OCI-LY7 (cell line): ENCODE measurements around the gene DBF4B. TPM values are rescaled to one million over a fixed set of nuclear protein-coding genes. Genes with fewer than 3 reads are reported as not detected.
"Not testable (repeated sequence)": the region's sequence is repeated elsewhere in the genome, so short reads cannot be mapped to it uniquely, and the experiment has no call there.

Experiments
- BruUV-seq: library from RNA; stranded (reverse); fragments of 400-500 nt; replicated peaks from 2 replicates; lab custom pipeline; 2021; lab: Mats Ljungman, UMichigan
- CTCF ChIA-PET: fragments of 300-600 bp; sonication (Branson Sonifier 250); formaldehyde crosslinking; loops from one replicate; lab custom pipeline; 2022; ENCODE audit warnings: antibody characterized with exemption; ENCODE audit not compliant: unreplicated experiment; lab: Charles Lee
- POLR2A ChIA-PET: fragments of 300-600 bp; sonication (Branson Sonifier 250); formaldehyde crosslinking; loops from one replicate; lab custom pipeline; 2022; ENCODE audit warnings: antibody characterized with exemption; lab: Charles Lee
- DNase-seq: peaks from one replicate; pipeline ENCODE4 v3.0.0-alpha.2; 2015; ENCODE audit warnings: low spot score
- H2AFZ ChIP-seq: fragments of 200-600 bp; sonication (generic), shearing (Covaris generic); 2 replicates; pipeline ENCODE4 v1.6.1; 2014; ENCODE audit warnings: mild to moderate bottlenecking, antibody characterized with exemption, low read length, moderate library complexity
- H3K27ac ChIP-seq: fragments of 200-600 bp; sonication (generic); 2 replicates; pipeline ENCODE4 v1.5.1; 2014; ENCODE audit warnings: mixed run types, low read depth, mild to moderate bottlenecking, moderate library complexity, low read length, inconsistent platforms; ENCODE audit not compliant: poor library complexity, severe bottlenecking
- H3K36me3 ChIP-seq: fragments of 200-600 bp; sonication (generic); 2 replicates; pipeline ENCODE4 v1.6.1; 2014; ENCODE audit warnings: mild to moderate bottlenecking, antibody characterized with exemption, low read length, moderate library complexity, mixed read lengths; ENCODE audit not compliant: insufficient read depth
- H3K4me1 ChIP-seq: fragments of 200-600 bp; sonication (generic); 2 replicates; pipeline ENCODE4 v1.5.1; 2014; ENCODE audit warnings: mild to moderate bottlenecking, low read length; ENCODE audit not compliant: insufficient read depth, poor library complexity, severe bottlenecking
- H3K4me2 ChIP-seq: fragments of 200-600 bp; sonication (generic); 2 replicates; pipeline ENCODE4 v1.6.1; 2014; ENCODE audit warnings: mild to moderate bottlenecking, low read length
- H3K4me3 ChIP-seq: fragments of 200-600 bp; sonication (generic); 2 replicates; pipeline ENCODE4 v1.5.1; 2014; ENCODE audit warnings: mild to moderate bottlenecking, low read depth, low read length; ENCODE audit not compliant: poor library complexity, severe bottlenecking
- H3K79me2 ChIP-seq: fragments of 200-600 bp; sonication (generic); 2 replicates; pipeline ENCODE4 v1.6.1; 2016; ENCODE audit warnings: low read depth, mild to moderate bottlenecking, low read length, moderate library complexity, mixed read lengths; ENCODE audit not compliant: insufficient read depth
- H3K9me2 ChIP-seq: fragments of 200-600 bp; sonication (generic); 2 replicates; pipeline ENCODE4 v1.6.1; 2016; ENCODE audit warnings: mild to moderate bottlenecking, low read length, mixed read lengths; ENCODE audit not compliant: insufficient read depth
- H3K9me3 ChIP-seq: fragments of 200-600 bp; sonication (generic); 2 replicates; pipeline ENCODE4 v1.6.1; 2014; ENCODE audit warnings: mild to moderate bottlenecking, mixed run types, low read length, mixed read lengths
- H4K20me1 ChIP-seq: fragments of 200-600 bp; sonication (generic); 2 replicates; pipeline ENCODE4 v1.6.1; 2014; ENCODE audit warnings: mild to moderate bottlenecking, antibody characterized with exemption, low read length, moderate library complexity, mixed read lengths; ENCODE audit not compliant: insufficient read depth
- CTCF ChIP-seq: fragments of 200-600 bp; sonication (generic); conservative IDR thresholded peaks from 2 replicates; pipeline ENCODE4 v1.5.1; 2014; ENCODE audit warnings: mild to moderate bottlenecking, antibody characterized with exemption, low read length, moderate library complexity, mixed read lengths
- EZH2phosphoT487 ChIP-seq: fragments of 200-600 bp; sonication (generic); IDR thresholded peaks from 2 replicates; pipeline ENCODE4 v1.6.1; 2018; ENCODE audit warnings: low read depth, borderline replicate concordance, mild to moderate bottlenecking, mixed run types, antibody characterized with exemption, low read length, moderate library complexity, mixed read lengths
- intact Hi-C: fragments of 100-400 bp; cut with micrococcal nuclease; formaldehyde crosslinking; loops from one replicate; pipeline ENCODE4 v1.10.0; 2022; ENCODE audit not compliant: unreplicated experiment
- total RNA-seq, 2 experiments: library from RNA; depleted of rRNA in 1 of 2; stranded (reverse); fragments of >200 nt in 1 of 2; shearing (Covaris generic) in 1 of 2; gene quantifications; 2 replicates each; pipeline ENCODE4 v1.2.3, GENCODE V29; 2014 to 2022

Gene DBF4B
- total RNA-seq, 2 experiments from 2014 or later: 18.1 to 45.8 TPM

DNA sequence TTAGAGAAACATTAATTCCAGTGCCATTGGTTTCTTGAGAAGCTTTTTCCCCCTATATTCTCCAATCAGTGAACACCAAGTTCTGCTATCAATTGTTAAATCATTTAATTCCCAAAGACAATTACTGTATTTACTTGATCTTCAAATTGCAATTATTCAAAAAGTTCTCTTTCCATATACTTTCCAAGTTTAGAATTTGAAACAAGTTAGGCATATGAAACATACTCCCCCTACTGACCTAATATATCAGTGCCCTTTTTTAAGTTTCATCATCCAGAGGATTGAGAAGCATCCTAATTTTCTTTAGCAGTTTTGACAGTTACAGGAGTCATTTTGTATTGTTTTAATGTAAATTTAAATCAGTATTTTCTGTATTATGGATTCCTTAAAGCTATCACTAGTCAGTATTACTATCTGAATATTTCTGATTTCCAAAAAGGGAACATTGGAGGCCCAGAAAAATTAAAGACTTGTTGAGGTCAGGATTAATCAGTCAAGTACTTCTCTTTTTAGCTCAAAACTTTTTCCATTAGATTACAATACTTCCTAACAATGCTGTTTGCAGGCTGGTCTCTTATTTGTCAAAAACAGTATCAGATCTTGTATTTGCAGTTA, 35.9 kb upstream of the DBF4B start:
- Histone ChIP-seq H4K20me1 (no peaks in the 10 kb centered on the region), H2AFZ (no peak overlapping the region), H3K4me2 (no peak overlapping the region), H3K9me3 (no peaks in the 10 kb centered on the region), H3K4me3 (no peak overlapping the region), H3K79me2 (no peaks in the 10 kb centered on the region), H3K4me1 (no peaks in the 10 kb centered on the region), H3K27ac (no peak overlapping the region), H3K9me2 (no peaks in the 10 kb centered on the region), H3K36me3 (peaks cover 1% of the 10 kb centered on the region; the same call in 1 of the 2 replicates)
- BruUV-seq: no TSS peak
- intact Hi-C loops: loop anchor here (1.0 kb wide), 1 partner anchor 139 kb away; no protein-coding TSS in a partner anchor
- peak; percentile 91 for TF ChIP-seq CTCF
- TF ChIP-seq EZH2phosphoT487: no peak
- peak; percentile 42 for DNase-seq
- ChIA-PET CTCF (no interaction called here), POLR2A (interaction anchor here (1.0 kb wide), 1 partner anchor 12 kb away, joined by 3 read pairs; no protein-coding TSS in a partner anchor)

DNA sequence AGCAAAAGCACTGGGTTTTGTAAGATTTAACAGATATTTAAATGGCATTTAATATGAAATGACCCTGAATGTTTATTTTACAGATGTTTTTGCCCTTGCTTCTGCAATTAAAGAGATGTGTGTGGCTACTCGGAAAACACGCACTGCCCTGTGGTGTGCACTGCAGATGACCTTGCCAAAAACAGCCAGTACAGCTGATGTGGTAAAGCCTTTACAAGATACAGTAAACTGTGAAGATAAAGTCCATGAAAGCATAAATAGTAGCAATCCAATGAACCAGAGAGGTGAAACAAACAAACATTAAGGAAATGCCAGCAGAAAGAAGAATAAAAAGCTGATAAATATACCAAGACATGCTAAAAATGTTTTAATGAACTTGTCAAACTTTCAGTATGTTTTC, 34.6 kb upstream of the DBF4B start:
- Histone ChIP-seq H3K79me2 (no peaks in the 10 kb centered on the region), H2AFZ (no peak overlapping the region), H4K20me1 (no peaks in the 10 kb centered on the region), H3K4me1 (no peaks in the 10 kb centered on the region), H3K27ac (no peak overlapping the region), H3K9me3 (no peaks in the 10 kb centered on the region), H3K4me3 (no peak overlapping the region), H3K9me2 (no peaks in the 10 kb centered on the region), H3K36me3 (peaks cover 14% of the 10 kb centered on the region; the same call in 1 of the 2 replicates), H3K4me2 (no peak overlapping the region)
- TF ChIP-seq EZH2phosphoT487 (no peak), CTCF (no peak)
- CTCF ChIA-PET: no interaction called here
- POLR2A ChIA-PET: no interaction called here
- BruUV-seq: no TSS peak
- intact Hi-C loops: no loop called here
- DNase-seq: no peak

- H3K4me1 ChIP-seq: no peaks in the 10 kb centered on the region
- TF ChIP-seq EZH2phosphoT487 (no peak), CTCF (no peak)
- no TSS peak for BruUV-seq
- H3K27ac ChIP-seq: no peak overlapping the region
- H3K36me3 ChIP-seq: peaks cover 30% of the 10 kb centered on the region; the same call in 1 of the 2 replicates
- CTCF ChIA-PET: no interaction called here
- H4K20me1 ChIP-seq: no peaks in the 10 kb centered on the region
- H3K9me2 ChIP-seq: no peaks in the 10 kb centered on the region
- H3K4me2 ChIP-seq: no peak overlapping the region
- H3K79me2 ChIP-seq: no peaks in the 10 kb centered on the region
- no peaks in the 10 kb centered on the region for H3K9me3 ChIP-seq
- no peak overlapping the region for H2AFZ ChIP-seq
- intact Hi-C loops: no loop called here
- POLR2A ChIA-PET: no interaction called here
- no peak overlapping the region for H3K4me3 ChIP-seq
- DNase-seq: no peak
These were observed 31.3 kb upstream of the DBF4B start for GRCh38 chr17:44677136-44677535.

- POLR2A ChIA-PET: interaction anchor here (1.1 kb wide), 1 partner anchor 9 kb away, joined by 3 read pairs; no protein-coding TSS in a partner anchor
- BruUV-seq, H3K4me1 ChIP-seq, H2AFZ ChIP-seq, CTCF ChIA-PET, DNase-seq, H3K27ac ChIP-seq, H3K9me2 ChIP-seq, H3K4me3 ChIP-seq, H3K79me2 ChIP-seq, H3K4me2 ChIP-seq, H3K9me3 ChIP-seq, H4K20me1 ChIP-seq, intact Hi-C loops: not testable (repeated sequence)
- H3K36me3 ChIP-seq: peaks cover 43% of the 10 kb centered on the region; the same call in 1 of the 2 replicates
These were observed 25.2 kb upstream of the DBF4B start for GRCh38 chr17:44683303-44683702.
